GM18526 (cell line): ENCODE measurements around the gene SMARCD2.

Source experiments
- POLR2A ChIP-seq: IDR thresholded peaks from 3 replicates; pipeline ENCODE4 v1.6.1; 2011; ENCODE audit not compliant: insufficient read length; ENCODE audit errors: extremely low read depth

The SMARCD2 gene

DNA sequence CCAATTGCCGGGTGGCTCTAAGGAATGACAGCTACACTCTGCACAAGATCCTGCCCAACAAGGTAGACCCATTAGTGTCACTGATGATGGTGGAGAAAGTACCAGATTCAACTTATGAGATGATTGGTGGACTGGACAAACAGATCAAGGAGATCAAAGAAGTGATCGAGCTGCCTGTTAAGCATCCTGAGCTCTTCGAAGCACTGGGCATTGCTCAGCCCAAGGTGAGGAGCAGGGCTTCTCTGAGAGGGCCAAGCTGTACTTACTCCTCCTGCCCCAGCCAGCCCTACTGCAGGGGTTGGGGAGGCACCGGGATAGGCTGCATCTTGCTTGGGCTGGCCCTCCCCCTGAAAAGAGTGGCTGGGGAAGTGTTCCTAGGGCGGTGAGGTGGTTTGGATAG lies 12.2 kb downstream of the SMARCD2 start:
- TF ChIP-seq POLR2A, result no peak

DNA sequence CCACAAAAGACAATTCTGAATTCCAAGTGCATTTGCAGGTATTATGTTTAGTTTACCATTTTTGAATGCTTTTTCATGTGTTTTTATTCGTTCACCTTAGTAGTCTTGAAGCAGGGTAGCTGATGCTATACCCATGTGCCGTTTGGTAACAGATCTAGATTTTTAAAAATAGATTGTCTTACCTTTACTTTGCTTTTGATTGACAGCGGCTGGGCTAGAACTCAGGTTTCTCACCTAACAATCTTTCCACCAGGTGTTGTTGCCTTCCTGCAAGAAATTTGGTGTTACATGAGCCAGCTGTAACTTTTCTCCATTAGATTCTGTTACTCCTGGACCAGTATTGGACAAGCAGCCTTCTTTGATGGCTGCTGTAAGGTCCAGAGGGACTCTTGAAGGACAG lies 13.5 kb downstream of the SMARCD2 start:
- no peak for TF ChIP-seq POLR2A

DNA sequence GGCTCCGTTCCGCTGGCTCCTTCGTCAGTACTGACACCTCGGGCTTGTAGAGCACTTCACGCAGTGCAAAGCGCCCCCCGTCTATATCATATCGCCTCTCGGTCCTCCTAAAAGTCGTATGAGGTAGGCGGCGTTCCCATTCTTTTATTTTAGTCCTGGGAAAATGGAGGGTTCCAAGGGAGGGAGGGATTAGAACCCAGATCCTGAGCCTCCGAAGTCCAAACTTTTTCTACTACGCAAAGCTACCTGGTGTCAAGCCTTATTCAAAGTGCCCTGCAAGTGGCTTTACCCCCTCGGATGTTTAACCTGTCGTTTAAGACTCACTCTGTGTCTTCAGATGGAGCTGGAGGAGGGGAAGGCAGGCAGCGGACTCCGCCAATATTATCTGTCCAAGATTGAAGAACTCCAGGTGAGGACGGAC lies 14.7 kb downstream of the SMARCD2 start:
- no peak for TF ChIP-seq POLR2A

DNA sequence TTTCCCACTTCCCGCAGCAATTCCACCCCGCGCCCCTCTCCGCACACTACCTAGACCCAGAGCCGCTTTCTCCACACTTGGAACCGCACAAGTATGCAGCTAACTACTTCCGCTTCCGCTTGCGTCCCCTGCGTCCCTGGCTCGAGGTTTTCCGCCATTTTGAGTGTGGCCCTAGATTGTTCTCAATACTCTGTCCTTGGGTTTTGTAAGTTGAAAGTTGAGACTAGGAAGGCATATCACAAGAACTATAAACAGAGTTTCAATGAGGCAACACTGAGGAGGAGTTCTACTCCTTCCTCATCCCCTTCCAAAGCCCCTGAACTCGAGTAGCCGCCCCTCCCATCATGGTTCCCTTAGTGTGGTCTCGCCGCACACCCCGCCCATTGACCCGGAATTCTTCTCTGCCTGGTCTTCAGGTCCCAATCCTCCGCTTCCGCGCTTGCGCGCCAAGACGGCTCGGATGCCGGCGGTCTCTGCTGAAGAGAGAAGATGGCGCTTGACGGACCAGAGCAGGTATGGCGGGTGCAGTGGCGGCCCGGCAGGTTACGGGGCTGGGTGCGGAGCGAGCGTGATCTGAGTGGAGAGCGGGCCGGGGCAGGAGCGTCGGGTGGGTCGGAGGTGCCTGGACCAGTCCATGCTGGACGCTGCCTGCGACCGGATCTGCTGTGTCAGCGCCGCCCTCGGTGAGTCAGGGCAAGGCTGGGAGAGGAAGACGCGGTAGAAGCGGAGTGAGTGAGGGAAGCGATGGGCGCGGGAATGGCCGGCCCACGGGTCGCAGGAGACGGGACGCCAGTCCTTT lies 15.3 kb downstream of the SMARCD2 start, which contains the start of the genes FTSJ3 and PSMC5:
Gene FTSJ3 (minus strand): TSS at position 662 of the 799 bp plus-strand sequence. CDS start 761 bp downstream, outside the sequence.
Gene PSMC5 (plus strand): TSS at position 430 of the 799 bp plus-strand sequence. CDS start 60 bp downstream, at position 490.
- peak; percentile 94 for TF ChIP-seq POLR2A

DNA sequence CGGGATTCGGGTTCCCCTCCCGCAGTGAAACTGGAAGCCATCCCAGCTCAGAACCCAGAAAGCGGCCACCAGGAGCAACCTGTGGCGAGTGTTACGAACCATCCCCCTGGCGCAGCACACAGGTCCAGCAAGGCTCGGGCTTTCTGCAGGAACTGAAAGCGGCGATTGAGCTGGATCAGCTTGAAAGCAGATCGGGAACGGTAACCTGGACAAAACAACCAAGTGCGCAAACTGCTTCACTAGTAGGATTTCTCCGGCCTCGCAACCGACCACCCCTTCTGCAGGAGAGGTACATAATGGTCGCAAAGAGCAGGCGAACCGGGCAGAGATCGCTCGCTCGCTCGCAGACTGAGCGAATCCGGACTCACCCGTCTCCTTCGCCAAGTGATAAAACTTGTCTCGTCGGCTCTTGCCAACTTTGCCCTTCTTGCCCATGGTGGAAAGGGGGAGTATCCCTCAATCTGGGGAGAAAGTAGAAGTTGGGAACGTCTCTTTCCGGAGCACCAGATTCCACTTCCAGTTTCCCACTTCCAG lies 15.9 kb downstream of the SMARCD2 start:
- no peak for TF ChIP-seq POLR2A

DNA sequence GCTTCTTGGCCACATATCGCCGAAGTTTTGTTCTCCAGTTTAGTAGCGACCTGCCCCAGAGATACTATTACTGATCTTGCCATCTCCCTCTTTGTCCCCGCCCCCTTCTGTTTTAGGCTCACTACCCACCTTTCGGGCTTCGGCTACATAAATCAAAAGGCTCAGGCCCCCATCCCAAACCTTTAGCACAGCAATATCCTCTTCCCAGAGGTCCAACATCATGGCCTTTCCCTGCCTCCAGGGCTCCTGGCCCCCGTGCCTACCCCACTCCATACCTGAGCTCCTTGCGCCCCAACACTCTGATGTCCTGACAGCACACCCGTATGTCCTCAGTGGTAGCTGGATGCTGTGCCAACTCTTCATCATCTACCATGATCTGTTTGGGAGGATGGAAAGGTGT lies 18.1 kb downstream of the SMARCD2 start:
- no peak for TF ChIP-seq POLR2A

DNA sequence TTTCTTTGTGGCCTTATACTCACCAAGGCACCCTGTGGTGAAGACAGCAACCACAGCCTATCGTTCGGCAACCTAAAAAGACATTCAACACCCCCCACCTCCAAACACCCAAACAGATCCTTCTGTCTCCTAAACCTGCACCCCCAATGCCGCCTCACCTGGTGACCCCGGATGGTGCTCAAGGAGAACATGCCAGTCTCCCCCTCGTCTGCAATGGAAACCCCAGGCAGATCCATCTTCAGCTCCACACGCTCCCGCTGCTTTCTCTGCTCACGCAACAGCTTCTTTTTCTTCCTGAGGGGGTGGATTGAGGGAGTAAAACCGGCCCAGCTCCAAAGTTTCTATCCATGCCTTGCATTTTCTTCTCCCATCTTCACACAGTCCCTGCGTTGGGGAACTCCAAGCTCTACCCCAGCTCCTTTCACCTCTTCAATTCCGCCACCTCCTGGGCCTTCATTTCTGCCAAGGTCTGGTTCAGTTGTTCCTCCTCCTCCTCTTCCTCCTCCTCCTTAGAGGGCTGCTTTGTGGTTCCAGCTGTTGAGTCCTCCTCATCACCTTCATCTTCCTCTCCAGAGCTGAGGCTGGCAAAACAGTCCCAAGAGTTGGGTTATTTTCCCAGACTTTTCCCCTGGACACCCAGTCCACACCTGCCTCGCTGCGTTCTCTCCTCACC lies 18.7 kb downstream of the SMARCD2 start:
- TF ChIP-seq POLR2A, result no peak

DNA sequence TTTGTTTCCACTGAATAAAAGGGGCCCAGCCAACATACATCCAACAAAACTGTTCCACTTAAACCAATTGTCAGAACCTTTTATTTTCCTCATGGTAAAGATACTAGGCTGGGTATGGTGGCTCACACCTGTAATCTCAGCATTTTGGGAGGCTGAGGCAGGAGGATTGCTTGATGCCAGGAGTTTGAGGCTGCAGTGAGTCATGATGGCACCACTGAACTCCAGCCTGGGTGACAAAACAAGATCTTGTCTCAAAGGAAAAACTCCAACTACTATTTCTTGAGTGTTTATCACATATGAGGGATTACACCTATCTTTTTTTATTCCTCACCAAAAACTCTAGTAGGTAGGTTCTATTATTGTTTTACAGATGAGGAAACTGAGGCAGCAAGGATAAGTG lies 19.9 kb downstream of the SMARCD2 start:
- TF ChIP-seq POLR2A, result no peak

DNA sequence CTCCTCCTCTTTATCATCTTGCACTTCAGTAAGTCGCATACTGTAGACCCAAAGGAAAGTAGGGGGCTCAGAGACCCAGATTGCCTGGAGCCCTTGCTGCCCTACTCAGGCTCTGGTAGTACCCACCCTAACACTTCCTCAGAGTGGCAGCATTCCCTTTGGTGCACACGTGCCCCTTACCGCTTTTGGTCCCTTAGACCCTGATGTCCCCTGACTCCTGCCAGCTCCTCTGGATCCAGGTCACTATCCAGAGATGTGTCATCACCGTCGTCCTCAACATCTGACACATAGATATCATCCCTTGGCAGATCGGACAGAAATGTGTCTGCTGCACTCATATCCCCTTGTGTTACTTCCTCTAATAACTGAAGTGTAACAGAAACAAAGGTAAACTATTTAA lies 20.7 kb downstream of the SMARCD2 start:
- TF ChIP-seq POLR2A, result no peak

DNA sequence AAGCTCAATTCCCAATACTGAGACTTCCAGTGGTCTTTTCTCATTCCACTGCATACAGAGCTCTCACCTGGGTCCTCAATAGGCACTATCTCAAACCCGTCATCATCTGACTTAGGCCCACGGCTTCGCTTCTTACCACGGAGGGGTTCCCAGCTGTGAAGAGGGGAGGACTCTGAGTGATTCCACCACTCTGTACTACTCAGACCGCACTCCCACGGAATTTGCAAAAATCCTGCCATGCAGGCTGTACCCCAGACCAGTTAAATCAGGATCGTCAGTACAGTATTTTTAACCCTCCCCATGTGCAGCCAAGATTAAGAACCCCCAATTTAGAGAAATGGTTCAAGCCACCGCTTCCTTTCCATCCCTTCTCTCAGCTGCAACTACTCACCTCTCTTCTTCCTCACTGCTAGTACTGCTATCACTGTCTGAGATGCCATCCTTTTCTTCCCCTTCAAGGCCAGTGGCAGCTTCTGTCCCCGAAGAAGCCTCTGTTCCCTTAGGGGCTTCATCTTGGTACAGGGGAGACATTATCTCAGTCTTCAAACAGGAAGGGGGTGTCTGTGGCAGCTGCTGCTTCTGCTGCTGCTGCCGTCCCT lies 21.4 kb downstream of the SMARCD2 start:
- no peak for TF ChIP-seq POLR2A

DNA sequence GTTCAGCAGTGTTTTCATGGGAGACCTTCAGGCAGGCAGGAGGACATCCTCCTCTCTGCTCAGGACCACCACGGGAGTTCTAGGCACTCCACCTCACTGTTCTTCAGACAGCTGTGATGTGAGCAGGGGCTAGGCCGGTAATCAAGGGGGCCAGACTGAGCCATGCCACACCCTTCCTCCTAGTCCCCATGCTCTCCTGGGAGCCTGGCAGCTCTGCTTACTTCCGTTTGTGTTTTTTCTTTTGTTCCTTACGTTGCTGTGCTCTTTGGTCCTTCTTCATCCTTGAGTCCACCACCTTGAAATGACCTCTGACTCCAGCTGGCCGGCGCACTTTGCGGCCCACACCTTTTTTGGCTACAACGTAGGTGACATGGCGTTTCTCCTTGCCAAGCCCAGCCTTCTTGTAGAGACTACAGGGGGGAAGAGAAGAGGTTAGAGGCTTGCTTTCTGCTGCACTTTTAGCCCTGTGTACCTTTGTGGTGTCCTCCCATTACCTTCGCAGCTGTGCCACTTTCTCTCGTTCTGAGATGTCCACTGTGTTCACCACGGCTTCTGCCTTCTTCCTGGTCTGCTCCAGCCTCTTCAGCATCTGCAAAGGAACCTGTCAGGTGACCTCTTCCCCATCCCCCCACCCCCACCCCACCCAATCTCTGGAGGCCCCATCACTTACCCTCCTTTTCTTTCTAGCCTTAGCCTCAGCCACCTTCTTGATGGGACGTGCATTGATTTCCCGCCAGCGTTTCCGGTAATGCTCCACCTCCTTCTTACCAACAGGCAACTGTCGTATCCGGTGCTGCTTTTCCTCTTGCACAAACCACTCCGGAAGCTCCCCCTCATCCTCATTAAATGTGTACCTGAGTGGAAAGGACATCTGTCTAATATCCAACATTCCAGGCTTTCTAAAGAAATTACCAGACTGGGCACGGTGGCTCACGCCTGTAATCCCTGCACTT lies 22.6 kb downstream of the SMARCD2 start:
- no peak for TF ChIP-seq POLR2A

DNA sequence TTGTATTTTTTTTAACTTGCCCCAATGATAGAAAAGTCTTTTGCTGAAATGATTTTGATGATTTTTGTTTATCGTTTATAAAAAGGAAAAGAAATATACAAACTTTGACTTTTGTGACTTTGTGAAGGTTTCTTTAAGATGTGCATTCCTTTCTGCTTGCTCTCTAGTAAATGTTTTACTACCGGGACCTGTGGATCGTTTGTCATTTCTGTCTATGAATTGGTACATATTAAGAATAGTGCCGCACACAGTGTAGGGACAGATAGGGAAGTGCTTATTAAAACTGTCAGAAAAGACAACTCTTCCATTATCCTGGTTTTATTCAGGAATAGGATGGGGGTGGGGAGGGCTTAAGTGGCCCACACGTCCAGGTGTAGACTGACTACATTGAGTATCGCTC lies 23.4 kb downstream of the SMARCD2 start:
- TF ChIP-seq POLR2A, result no peak

DNA sequence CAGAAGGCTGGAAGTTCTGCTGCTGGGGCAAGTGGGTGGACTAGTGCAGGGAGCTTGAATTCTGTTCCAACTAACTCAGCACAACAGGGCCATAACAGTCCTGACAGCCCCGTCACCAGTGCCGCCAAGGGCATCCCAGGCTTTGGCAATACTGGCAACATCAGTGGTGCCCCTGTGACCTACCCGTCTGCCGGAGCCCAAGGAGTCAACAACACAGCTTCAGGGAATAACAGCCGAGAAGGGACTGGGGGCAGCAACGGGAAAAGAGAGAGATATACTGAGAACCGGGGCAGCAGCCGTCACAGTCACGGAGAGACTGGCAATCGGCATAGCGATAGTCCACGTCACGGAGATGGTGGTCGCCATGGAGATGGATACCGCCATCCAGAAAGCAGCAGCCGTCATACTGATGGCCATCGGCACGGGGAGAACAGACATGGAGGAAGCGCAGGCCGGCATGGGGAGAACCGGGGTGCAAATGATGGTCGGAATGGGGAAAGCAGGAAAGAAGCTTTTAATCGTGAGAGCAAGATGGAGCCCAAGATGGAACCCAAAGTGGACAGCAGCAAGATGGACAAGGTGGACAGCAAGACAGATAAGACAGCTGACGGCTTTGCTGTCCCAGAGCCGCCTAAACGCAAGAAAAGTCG lies 24.6 kb downstream of the SMARCD2 start:
- TF ChIP-seq POLR2A, result peak; percentile 11

DNA sequence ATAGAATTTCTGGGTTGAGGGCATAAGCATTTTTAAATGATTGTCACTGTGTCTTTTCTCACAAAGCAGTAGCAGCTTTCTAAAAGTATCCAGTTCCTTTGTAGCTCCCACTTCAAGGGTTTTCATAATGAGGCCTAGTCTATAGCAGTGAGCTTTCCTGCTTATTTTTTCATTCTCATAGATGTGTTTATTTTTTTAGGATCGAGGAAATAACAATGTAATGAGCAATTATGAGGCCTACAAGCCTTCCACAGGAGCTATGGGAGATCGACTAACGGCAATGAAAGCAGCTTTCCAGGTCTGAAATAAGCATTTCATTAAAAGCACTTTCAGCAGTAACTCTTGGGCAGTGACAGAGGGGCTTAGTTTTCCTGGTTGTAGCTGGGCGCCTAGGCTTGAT lies 25.8 kb downstream of the SMARCD2 start:
- no peak for TF ChIP-seq POLR2A

DNA sequence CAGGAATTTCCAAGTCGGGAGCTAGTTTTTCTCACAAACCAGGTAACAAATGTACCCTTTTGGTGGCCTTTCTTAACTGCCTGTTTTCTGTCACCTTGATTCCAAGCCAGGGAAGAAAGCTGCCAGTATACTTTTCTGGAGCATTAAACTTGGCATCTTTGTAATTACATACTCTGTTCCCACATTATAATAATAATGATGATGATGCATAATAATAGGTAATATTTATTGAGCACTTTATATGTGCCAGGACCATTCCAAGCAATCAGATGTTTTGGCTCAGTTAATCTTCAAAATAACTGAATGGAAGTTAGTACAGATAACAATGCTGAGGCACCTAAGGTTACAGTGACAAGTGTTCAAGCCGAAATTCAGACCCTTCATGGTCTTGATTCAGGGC lies 26.4 kb downstream of the SMARCD2 start:
- TF ChIP-seq POLR2A, result no peak

DNA sequence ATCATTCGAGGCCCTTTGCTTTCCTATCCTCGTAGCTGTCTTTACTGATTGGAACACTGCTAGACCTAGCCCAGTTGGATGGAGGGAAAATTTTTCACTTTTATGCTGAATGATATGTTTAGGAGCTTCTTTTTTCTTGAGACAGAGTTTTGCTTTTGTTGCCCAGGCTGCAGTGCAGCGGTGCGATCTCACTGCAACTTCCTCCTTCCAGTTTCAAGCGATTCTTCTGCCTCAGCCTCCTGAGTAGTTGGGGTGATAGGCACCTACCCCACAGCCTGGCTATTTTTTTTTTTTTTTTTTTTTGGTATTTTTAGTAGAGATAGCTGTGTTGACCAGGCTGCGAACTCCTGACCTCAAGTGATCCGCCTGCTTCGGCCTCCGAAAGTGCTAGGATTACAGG lies 32.5 kb downstream of the SMARCD2 start:
- no peak for TF ChIP-seq POLR2A
